Measurements from ENCODE around the gene SNRPB.

- no peak for TF ChIP-seq CTCF (conservative IDR thresholded peaks at IDR 0.05; ENCODE audit: low read depth, low read length)
- TF ChIP-seq EZH2 (IDR thresholded peaks at IDR 0.05; ENCODE audit: low read length, unreplicated experiment) = no peak
- no peak for TF ChIP-seq EZH2phosphoT487 (IDR thresholded peaks at IDR 0.05; ENCODE audit: borderline replicate concordance, low read length)
Observed at GRCh38 chr20:2463616-2464365, 6.8 kb downstream of the SNRPB start.

Measured in PC-3 (cell line).